Endometrial microvascular endothelial cells (primary cell): Measurements from ENCODE around the gene LYST. TPM values are rescaled to one million over a fixed set of nuclear protein-coding genes. Genes with fewer than 3 reads are reported as not detected.

Source experiments
- total RNA-seq: library from RNA; depleted of rRNA; stranded (reverse); fragments of >200 nt; gene quantifications from one replicate; pipeline ENCODE4 v1.2.3, GENCODE V29; 2015; ENCODE audit errors: inconsistent ontology term

LYST gene
- total RNA-seq, 1 donor from 2014 or later: 4.3 TPM

Other genes with a start within 250 kb of the LYST start
- gene GNG4, start 217.1 kb downstream of the LYST start, total RNA-seq: not detected
- 31.2 TPM for gene NID1, start 198.2 kb upstream of the LYST start, total RNA-seq